GM19397 (cell line): Measurements from ENCODE around the gene TUBA1C.
"Not testable (repeated sequence)": the region's sequence is repeated elsewhere in the genome, so short reads cannot be mapped to it uniquely, and the experiment has no call there.

Experiments used
- ATAC-seq: cut with Tn5 transposase; IDR thresholded peaks from one replicate; pipeline ENCODE4 v1.9.1; 2021; ENCODE audit warnings: mild to moderate bottlenecking, moderate library complexity; ENCODE audit not compliant: unreplicated experiment

Gene TUBA1C

DNA sequence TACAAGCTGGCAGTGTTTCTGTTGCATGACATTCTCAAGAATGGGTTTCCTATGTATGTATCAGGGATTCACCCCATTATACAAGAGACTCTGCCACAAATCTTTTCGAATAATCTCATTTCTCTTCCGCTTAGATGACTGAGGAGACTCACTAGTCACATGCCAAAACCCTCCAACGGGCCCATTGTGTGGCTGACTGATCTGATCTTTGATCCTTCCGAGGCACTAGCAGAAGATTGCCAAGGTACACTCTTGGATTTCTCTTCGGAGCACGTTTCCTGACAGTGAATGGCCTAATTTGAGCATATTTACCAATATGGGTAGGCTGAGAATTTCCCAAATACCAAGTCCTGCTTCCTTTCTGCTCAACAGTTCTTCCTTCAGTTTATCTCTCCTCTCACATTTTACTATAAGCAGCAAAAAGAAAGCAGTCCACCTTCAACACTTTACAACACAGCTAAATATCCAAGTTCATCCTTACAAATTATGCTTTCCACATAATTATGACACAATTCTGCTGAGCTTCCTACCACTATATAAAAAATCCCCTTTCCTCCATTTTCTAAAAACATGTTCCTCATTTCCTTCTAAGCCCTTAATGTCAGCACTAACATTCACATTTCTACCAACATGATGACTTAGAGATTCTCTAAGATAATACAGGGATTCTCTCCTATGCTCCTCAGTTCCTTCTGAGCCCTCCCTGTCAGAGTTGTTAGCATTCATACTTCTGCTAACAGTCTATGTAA is 41.1 kb downstream of the TUBA1C start:
- no peak for ATAC-seq

- no peak for ATAC-seq
Measured at GRCh38 chr12:49309386-49309785, 44.5 kb downstream of the TUBA1C start.

DNA sequence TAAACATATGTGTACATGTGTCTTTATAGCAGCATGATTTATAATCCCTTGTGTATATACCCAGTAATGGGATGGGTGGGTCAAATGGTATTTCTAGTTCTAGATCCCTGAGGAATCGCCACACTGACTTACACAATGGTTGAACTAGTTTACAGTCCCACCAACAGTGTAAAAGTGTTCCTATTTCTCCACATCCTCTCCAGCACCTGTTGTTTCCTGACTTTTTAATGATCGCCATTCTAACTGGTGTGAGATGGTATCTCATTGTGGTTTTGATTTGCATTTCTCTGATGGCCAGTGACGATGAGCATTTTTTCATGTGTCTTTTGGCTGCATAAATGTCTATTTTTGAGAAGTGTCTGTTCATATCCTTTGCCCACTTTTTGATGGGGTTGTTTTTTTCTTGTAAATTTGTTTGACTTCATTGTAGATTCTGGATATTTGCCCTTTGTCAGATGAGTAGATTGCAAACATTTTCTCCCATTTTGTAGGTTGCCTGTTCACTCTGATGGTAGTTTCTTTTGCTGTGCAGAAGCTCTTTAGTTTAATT is 45.6 kb downstream of the TUBA1C start:
- ATAC-seq, result not testable (repeated sequence)

DNA sequence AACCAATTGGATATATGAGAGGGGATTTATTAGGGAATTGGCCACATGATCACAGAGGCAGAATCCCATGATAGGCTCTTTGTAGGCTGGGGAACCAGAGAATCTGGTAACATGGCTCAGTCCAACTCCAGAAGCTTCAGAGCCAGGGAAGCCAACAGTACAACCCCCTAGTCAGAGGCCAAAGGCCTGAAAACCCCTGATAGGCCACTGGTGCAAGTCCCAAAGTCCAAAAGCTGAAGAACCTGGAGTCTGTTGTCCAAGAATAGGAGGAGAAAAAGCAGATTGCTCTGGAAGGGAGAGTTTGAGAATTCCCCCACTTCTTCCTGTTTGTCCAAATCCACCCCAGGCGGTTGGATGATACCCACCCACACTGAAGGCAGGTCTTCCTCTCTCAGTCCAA is 49.9 kb downstream of the TUBA1C start:
- no peak for ATAC-seq

GRCh38 chr12:49317118-49317517 is 52.2 kb downstream of the TUBA1C start:
- ATAC-seq, result not testable (repeated sequence)

GRCh38 chr12:49320411-49321103 is 55.7 kb downstream of the TUBA1C start:
- not testable (repeated sequence) for ATAC-seq

DNA sequence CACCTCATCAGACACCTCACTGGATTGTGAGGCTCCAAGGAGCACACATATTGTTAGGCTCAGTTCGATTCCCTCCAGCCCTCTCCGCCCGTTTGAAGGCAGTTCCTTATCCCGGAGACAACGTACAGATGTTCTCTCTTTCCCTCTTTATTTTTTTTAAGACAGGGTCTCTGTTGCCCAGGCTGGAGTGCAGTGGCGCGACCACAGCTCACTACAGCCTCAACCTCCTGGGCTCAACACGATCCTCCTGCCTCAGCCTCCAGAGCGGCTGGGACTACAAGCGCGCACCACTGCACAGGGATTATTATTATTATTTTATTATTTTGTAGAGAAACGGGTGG is 57.5 kb downstream of the TUBA1C start:
- no peak for ATAC-seq

DNA sequence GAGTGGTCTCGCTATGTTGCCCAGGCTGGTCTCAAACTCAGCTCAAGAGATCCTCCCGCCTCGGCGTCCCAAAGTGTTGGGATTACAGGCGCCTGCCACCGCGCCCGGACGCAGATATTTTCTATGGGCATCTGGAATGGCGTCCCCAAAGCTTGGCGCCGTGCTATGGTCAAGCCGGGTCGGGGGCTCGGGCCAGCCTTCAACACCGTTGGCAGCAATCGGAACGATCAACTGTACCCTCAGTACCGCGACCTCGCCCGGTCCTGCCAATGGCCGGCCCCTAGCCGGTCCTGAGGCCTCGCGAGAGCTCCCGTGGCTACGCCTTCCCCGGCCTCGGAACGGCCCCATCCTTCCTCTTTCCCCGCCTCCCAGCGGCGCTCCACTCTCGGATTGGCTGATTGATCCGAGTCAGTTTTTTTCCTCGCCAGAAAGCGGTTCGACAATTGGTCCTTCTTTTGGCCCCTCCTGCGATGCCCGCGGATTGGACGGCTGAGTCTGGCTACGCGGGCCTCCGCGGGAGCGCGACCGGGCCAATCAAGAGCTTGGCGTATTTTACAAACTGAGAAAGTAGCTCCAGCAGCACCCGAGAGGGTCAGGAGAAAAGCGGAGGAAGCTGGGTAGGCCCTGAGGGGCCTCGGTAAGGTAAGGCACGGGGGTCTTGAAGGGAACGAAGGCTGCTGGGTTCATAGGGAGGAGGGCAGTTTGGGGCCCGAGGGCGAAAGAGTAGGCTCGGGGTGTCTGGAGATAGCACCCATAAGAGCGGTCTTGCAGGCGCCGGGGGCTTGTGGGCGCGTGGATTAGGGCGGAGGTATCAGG is 58.0 kb downstream of the TUBA1C start, which contains the start of gene TROAP:
Gene TROAP (plus strand): TSS at position 548 of the 816 bp plus-strand sequence. CDS start 354 bp downstream, outside the sequence.
- ATAC-seq, result peak; percentile 99

DNA sequence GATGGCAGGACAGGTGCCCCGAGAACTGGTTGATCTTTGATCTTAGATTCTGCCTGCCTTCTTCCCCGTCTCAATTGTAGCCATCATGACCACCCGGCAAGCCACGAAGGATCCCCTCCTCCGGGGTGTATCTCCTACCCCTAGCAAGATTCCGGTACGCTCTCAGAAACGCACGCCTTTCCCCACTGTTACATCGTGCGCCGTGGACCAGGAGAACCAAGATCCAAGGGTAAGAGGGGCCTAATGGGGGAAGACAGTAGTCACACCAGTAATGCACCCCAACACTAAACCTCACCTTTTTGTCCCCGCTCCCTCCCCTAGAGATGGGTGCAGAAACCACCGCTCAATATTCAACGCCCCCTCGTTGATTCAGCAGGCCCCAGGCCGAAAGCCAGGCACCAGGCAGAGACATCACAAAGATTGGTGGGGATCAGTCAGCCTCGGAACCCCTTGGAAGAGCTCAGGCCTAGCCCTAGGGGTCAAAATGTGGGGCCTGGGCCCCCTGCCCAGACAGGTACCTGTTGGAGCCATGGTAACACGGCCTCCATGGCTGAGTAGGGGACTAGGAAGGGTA is 58.7 kb downstream of the TUBA1C start:
- ATAC-seq, result no peak
